ENCODE results near the gene IQCH.
A peak's percentile ranks its signal among the peaks of the same experiment; 100 is the strongest.

The IQCH gene

GRCh38 chr15:67303490-67304363, 49.1 kb downstream of the IQCH start:
- DNase-seq = peak; percentile 63

GRCh38 chr15:67304778-67305177, 50.2 kb downstream of the IQCH start:
- no peak for DNase-seq

- peak; percentile 46 for DNase-seq
Observed at GRCh38 chr15:67305506-67305905, 50.9 kb downstream of the IQCH start.

- DNase-seq = no peak
Observed at GRCh38 chr15:67307156-67307555, 52.6 kb downstream of the IQCH start.

- DNase-seq = peak; percentile 75
Observed at GRCh38 chr15:67307889-67308597, 53.5 kb downstream of the IQCH start.

- DNase-seq = no peak
Observed at GRCh38 chr15:67311731-67312130, 57.1 kb downstream of the IQCH start.

- DNase-seq = no peak
Observed at GRCh38 chr15:67319961-67320360, 65.4 kb downstream of the IQCH start.

GRCh38 chr15:67321352-67321751, 66.8 kb downstream of the IQCH start:
- DNase-seq = no peak

- DNase-seq = no peak
Observed at GRCh38 chr15:67322481-67322880, 67.9 kb downstream of the IQCH start.

GRCh38 chr15:67327312-67327711, 72.7 kb downstream of the IQCH start:
- DNase-seq = no peak

- no peak for DNase-seq
Observed at GRCh38 chr15:67327737-67328136, 73.2 kb downstream of the IQCH start.

GRCh38 chr15:67329984-67330733, 75.6 kb downstream of the IQCH start:
- DNase-seq = no peak

GRCh38 chr15:67331676-67332075, 77.1 kb downstream of the IQCH start:
- DNase-seq = no peak

- no peak for DNase-seq
Observed at GRCh38 chr15:67335026-67335425, 80.4 kb downstream of the IQCH start.

GRCh38 chr15:67335534-67336222, 81.1 kb downstream of the IQCH start:
- DNase-seq = peak; percentile 8

GRCh38 chr15:67340630-67341029, 86.0 kb downstream of the IQCH start:
- no peak for DNase-seq

GRCh38 chr15:67341539-67341938, 87.0 kb downstream of the IQCH start:
- DNase-seq = no peak

GRCh38 chr15:67343206-67343605, 88.6 kb downstream of the IQCH start:
- no peak for DNase-seq

- DNase-seq = no peak
Observed at GRCh38 chr15:67349634-67350033, 95.0 kb downstream of the IQCH start.

GRCh38 chr15:67350042-67350441, 95.5 kb downstream of the IQCH start:
- DNase-seq = no peak

GRCh38 chr15:67358391-67358790, 103.8 kb downstream of the IQCH start:
- no peak for DNase-seq

GRCh38 chr15:67358812-67359211, 104.2 kb downstream of the IQCH start:
- DNase-seq = peak; percentile 55
